GM19455 (cell line): ENCODE data around the gene BACE1.
"Not testable (repeated sequence)": the region's sequence is repeated elsewhere in the genome, so short reads cannot be mapped to it uniquely, and the experiment has no call there.

Experiments used
- ATAC-seq: cut with Tn5 transposase; IDR thresholded peaks from one replicate; pipeline ENCODE4 v1.9.1; 2021; ENCODE audit not compliant: unreplicated experiment

Gene BACE1

DNA sequence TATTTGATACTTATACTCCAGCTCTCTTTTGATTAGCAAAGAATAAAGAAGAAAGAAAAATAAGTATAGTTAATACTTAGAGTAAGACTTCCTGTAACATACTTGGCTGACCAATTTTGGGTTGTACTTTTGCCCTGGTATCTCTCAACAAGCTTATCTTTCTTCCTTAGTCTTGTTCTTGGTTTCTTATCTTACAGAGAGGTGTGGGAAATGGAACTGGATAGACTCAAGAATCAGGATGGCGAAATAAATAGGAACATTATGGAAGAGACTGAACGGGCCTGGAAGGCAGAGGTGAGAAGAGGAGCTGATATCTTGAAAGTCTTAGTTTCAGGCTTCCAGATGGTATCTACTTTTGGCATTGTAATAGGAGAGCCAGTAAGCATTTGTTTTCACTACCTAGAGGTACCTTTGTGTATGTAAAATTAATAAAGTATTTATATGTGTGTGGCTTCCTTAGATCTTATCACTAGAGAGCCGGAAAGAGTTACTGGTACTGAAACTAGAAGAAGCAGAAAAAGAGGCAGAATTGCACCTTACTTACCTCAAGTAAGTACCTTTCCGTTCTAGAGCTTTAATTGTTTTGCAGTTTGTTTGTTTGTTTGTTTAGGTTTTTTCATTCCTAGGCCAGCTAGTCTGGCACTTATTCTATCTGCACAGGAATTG is 36.2 kb downstream of the BACE1 start:
- ATAC-seq = no peak

DNA sequence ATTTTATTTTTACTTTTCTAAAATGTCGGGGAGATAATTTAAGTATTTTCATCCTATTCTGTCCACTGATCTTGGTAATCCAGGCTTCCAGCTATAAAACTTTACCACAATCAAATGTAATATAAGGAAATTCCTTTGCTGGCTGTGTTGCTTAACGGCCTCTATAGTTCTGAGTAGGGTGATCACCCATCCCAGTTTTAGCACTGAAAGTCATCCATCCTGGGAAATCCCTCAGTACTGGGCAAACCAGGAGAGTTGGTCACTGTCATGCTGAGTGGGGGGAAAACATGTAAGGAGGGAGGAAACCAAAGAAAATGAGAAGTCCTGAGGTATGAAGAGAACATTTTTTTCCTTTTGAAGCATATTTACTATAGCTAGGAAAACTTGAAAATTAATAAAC is 37.7 kb downstream of the BACE1 start:
- no peak for ATAC-seq

- ATAC-seq = no peak
Measured at GRCh38 chr11:117273550-117274289, 42.3 kb downstream of the BACE1 start.

DNA sequence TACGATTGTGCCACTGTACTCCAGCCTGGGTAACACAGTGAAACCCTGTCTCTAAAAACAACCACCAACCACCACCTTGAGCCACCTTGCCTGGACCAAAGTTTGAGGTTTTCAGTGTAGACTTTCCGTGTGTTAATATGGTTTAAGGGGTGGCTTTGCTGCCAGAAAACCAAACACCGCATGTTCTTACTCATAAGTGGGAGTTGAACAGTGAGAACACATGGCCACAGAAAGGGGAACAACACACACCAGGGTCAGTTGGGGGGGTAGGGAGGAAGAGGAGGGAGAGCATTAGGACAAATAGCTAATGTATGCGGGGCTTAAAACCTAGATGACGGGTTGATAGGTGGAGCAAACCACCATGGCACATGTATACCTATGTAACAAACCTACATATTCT is 43.9 kb downstream of the BACE1 start:
- ATAC-seq = not testable (repeated sequence)

DNA sequence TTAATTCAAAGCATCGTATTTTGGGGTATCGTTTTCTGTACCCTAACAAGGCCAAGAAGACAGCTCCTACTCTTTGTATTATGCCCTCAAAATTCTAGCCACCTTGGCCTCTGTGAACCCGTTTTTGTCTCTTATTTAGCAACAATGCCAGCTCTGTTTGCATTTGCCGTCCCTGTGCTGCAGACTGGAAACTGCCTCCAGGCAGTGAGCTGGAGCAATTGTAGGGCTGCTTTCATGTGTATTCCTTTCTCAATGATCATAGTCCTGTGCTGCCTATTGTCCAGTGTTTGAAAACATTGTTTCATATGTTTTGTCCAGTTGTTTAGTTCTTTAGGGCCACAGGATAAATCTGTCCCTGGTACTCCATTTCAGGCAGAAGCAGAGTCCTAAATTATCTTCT is 44.8 kb downstream of the BACE1 start:
- ATAC-seq = no peak

DNA sequence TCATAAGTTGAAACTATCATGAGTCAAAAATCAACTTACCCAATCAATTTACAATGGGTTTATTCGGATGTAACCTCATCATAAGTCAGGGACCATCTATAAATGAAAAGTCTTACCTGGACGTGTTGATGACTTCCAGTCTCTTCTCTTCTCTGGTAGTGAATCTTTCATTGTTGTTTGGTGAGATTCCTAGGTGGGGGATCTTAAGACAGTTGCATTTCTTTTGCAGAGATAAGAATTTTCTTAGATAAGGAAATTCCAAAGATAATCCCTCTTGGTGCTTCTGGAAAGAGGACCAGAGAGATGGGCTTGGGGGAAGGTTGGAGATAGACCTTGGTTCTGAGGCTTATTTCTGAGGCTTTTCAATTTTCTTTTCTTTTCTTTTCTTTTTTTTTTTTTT is 46.2 kb downstream of the BACE1 start:
- ATAC-seq = no peak

DNA sequence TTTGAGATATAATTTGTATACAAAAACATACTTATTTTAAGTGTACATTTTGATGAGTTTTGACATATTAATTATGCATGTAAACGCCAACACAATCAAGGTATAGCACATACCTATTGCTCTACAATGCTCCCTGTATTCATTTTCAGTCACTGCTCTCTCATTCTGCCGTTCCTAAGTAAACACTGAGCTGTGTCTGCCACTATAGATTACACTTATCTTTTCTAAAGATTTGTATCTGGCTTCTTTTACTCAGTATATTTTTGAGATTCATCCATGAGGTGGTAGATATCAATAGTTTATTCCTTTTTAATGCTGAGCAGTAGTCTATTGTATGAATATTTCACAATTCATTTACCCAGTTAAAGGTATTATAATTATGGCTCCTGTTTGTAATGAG is 50.3 kb downstream of the BACE1 start:
- ATAC-seq = no peak

- not testable (repeated sequence) for ATAC-seq
Measured at GRCh38 chr11:117264624-117265323, 51.3 kb downstream of the BACE1 start.

DNA sequence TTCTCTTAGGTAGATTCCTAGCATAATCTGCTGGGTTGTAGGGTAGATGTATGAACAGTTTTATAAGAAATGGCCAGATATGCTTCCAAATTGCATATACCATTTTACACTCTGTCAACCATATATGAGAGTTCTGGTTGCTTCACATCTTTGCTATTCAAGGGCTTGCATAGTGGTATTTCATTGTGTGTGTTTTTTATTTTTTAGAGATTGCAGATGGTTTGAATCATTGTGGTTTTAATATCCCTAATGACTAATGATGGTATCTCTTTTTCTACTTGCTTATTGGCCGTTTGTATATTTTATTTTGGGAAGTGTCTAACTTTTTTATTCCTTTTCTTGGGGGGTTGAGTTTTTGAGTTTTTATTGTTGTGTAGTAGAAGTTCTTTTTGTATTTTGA is 56.6 kb downstream of the BACE1 start:
- no peak for ATAC-seq

DNA sequence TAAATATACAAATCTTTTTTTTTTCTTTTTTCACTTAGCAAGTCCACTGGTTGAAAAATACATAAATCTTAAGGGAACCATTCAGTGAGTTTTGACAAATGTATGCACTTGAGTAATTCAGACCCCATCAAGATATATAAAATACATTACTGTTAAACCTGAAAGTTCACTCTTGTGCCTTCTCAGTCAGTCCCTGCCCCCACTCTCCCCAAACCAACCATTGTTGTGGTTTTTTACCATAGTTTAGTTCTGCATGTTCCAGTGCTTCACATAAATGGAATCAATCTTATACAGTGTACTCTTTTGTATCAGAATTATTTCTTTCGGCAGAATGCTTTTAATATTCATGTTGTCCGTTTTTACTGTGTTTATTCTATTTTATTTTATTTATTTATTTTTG is 57.5 kb downstream of the BACE1 start:
- no peak for ATAC-seq

- no peak for ATAC-seq
Measured at GRCh38 chr11:117256573-117256972, 59.5 kb downstream of the BACE1 start.

DNA sequence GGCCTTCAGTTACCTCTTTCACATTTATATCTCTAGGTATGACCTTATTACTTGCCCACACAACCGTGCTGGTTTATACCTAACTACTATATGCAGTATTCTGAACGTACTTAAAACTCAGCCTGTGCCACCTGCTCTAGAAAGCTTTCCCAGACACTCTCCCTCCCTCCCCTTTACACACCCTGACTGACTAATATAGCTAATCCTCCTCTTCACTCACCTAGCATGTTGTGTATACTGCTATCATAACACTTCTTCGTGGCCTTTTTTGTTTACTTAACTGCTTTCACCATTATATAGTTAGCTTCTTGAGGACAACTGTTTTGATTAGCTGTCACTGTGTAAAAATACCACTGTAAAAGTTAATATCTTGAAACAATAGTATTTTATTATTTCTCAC is 60.1 kb downstream of the BACE1 start:
- no peak for ATAC-seq

GRCh38 chr11:117251506-117251905 is 64.5 kb downstream of the BACE1 start:
- no peak for ATAC-seq

- ATAC-seq = no peak
Measured at GRCh38 chr11:117249571-117249970, 66.5 kb downstream of the BACE1 start.

- ATAC-seq = no peak
Measured at GRCh38 chr11:117248341-117248740, 67.7 kb downstream of the BACE1 start.

DNA sequence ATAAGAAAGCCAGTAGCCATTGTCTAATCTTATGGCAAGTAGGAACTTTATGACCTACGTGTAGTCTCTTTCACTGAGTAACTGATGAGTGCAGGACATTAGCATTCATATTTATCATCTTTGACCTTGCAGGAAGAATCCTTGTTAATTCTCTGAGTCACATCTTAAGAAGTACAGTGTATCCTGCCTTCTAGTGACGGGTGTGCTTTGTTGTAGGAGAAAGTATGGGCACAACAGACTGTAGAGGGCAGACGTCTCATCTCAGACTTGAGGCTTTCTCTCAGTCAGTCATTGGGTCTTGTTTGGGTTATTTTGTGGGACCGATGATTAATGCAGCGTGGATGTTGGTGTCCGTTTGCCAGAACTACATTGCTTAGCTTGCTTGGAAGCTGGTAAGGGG is 76.8 kb downstream of the BACE1 start:
- ATAC-seq = no peak

- ATAC-seq = no peak
Measured at GRCh38 chr11:117238221-117238620, 77.8 kb downstream of the BACE1 start.
